Mucosa of stomach (tissue), 1 donor: Measurements from ENCODE around the gene PTTG1.
"Not testable (repeated sequence)": the region's sequence is repeated elsewhere in the genome, so short reads cannot be mapped to it uniquely, and the experiment has no call there.

Experiments used
- H3K27me3 ChIP-seq: one replicate; pipeline ENCODE4 v1.7.0; 2013; ENCODE audit warnings: mild to moderate bottlenecking, low read length; ENCODE audit not compliant: control insufficient read depth, insufficient read depth
- H3K36me3 ChIP-seq: one replicate; pipeline ENCODE4 v1.7.0; 2013; ENCODE audit warnings: low read length; ENCODE audit not compliant: control insufficient read depth, insufficient read depth
- H3K4me1 ChIP-seq: one replicate; pipeline ENCODE4 v1.7.0; 2013; ENCODE audit warnings: mild to moderate bottlenecking, low read length; ENCODE audit not compliant: control insufficient read depth, insufficient read depth
- H3K4me3 ChIP-seq: one replicate; pipeline ENCODE4 v1.7.0; 2013; ENCODE audit warnings: low read length
- H3K9ac ChIP-seq: one replicate; pipeline ENCODE4 v1.7.0; 2013; ENCODE audit warnings: mild to moderate bottlenecking, low read length, moderate library complexity
- H3K9me3 ChIP-seq: one replicate; pipeline ENCODE4 v1.7.0; 2013; ENCODE audit warnings: mild to moderate bottlenecking, low read length, moderate library complexity; ENCODE audit not compliant: control insufficient read depth
- donor health status: Pancreatic carcinoma.

PTTG1 gene

GRCh38 chr5:160432196-160432595, 10.5 kb downstream of the PTTG1 start:
- H3K4me1 ChIP-seq, result no peaks in the 10 kb centered on the region
- H3K27me3 ChIP-seq, result no peaks in the 10 kb centered on the region
- H3K9ac ChIP-seq, result no peak overlapping the region
- H3K9me3 ChIP-seq, result no peaks in the 10 kb centered on the region
- H3K36me3 ChIP-seq, result no peaks in the 10 kb centered on the region
- no peak overlapping the region for H3K4me3 ChIP-seq

GRCh38 chr5:160432787-160433186, 11.1 kb downstream of the PTTG1 start:
- H3K4me3 ChIP-seq, result no peak overlapping the region
- H3K9me3 ChIP-seq, result no peaks in the 10 kb centered on the region
- no peaks in the 10 kb centered on the region for H3K4me1 ChIP-seq
- no peaks in the 10 kb centered on the region for H3K27me3 ChIP-seq
- no peak overlapping the region for H3K9ac ChIP-seq
- H3K36me3 ChIP-seq, result no peaks in the 10 kb centered on the region

GRCh38 chr5:160434022-160434531, 12.4 kb downstream of the PTTG1 start:
- Histone ChIP-seq H3K9me3 (no peaks in the 10 kb centered on the region), H3K27me3 (no peaks in the 10 kb centered on the region), H3K36me3 (no peaks in the 10 kb centered on the region), H3K9ac (no peak overlapping the region), H3K4me3 (no peak overlapping the region), H3K4me1 (peaks cover 8% of the 10 kb centered on the region)

- Histone ChIP-seq H3K9me3 (no peaks in the 10 kb centered on the region), H3K4me3 (no peak overlapping the region), H3K9ac (no peak overlapping the region), H3K27me3 (no peaks in the 10 kb centered on the region), H3K4me1 (peaks cover 8% of the 10 kb centered on the region), H3K36me3 (no peaks in the 10 kb centered on the region)
Observed at GRCh38 chr5:160435532-160435931, 13.9 kb downstream of the PTTG1 start.

- H3K4me1 ChIP-seq, result peaks cover 8% of the 10 kb centered on the region
- H3K4me3 ChIP-seq, result no peak overlapping the region
- H3K27me3 ChIP-seq, result no peaks in the 10 kb centered on the region
- H3K36me3 ChIP-seq, result no peaks in the 10 kb centered on the region
- no peak overlapping the region for H3K9ac ChIP-seq
- no peaks in the 10 kb centered on the region for H3K9me3 ChIP-seq
Observed at GRCh38 chr5:160436017-160436416, 14.4 kb downstream of the PTTG1 start.

GRCh38 chr5:160436661-160437060, 15.0 kb downstream of the PTTG1 start:
- H3K36me3 ChIP-seq, H3K9me3 ChIP-seq, H3K4me1 ChIP-seq, H3K4me3 ChIP-seq, H3K9ac ChIP-seq, H3K27me3 ChIP-seq: not testable (repeated sequence)

GRCh38 chr5:160437271-160437670, 15.6 kb downstream of the PTTG1 start:
- no peak overlapping the region for H3K9ac ChIP-seq
- H3K4me1 ChIP-seq, result peaks cover 8% of the 10 kb centered on the region
- H3K9me3 ChIP-seq, result no peaks in the 10 kb centered on the region
- H3K4me3 ChIP-seq, result no peak overlapping the region
- no peaks in the 10 kb centered on the region for H3K27me3 ChIP-seq
- no peaks in the 10 kb centered on the region for H3K36me3 ChIP-seq

DNA sequence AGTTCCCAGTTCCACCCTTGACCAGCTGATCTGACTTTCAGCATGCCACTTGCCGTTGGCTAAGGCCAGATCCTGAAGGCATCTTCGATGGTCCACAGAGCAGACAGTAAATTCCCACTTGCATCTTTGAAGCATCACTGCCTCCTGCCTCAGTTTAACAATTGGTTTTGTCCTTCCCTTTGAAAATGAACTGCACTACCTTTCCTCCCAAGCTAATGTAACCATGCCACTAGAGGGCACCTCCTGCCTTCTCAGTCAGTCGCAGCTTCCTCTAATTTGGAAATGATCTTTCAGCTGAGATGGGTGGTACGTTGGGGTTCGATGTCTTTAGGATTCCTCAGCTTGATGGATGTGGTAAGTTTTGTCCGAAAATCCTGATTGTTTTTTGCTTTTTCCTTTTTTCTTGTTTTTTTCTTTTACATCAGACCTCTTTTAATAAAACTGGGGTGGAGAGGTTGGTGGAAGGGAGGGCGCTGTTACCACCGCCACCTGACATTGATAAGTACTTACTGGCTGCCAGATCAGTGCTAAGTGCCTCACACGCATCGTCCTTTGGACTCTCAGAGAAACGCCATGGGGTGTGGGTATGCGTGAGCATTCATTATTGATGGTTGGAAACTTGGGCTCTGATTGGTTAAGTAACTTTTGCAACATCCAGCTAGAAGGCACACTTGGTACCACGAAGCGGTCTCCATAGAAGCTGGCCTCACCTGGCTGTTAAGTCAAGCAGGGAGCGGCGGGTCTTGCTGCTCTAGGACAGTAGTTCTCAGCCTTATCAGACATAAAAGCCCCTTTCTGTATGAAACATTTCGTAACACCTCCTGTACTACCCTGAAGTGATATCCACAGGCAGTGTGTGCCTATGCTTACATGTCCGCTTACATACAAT, 16.9 kb downstream of the PTTG1 start:
- peak overlapping the region; percentile 35 for H3K9ac ChIP-seq
- no peaks in the 10 kb centered on the region for H3K36me3 ChIP-seq
- no peaks in the 10 kb centered on the region for H3K27me3 ChIP-seq
- H3K4me1 ChIP-seq, result peaks cover 8% of the 10 kb centered on the region
- peak overlapping the region; percentile 31 for H3K4me3 ChIP-seq
- H3K9me3 ChIP-seq, result no peaks in the 10 kb centered on the region

DNA sequence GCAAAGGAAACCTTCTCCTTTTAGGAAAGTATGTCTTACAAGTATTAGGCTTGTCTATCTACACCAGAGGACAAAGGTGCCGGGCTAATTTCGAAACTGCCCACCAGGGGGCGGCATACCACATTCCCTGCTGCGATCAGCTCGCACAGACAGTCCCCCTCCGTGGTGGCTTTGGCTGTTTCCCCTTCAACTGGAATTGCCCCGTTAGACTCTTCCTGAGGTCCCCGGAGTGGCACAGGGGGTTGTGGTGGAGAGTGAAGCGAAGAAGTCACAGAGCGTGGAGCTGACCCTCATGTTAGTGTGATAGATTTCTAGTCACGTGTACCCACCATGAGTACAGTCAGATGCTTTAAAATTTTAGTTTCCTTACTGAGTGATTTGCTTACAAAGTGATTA, 17.5 kb downstream of the PTTG1 start:
- Histone ChIP-seq H3K9ac (peak overlapping the region; percentile 35), H3K27me3 (no peaks in the 10 kb centered on the region), H3K9me3 (no peaks in the 10 kb centered on the region), H3K36me3 (no peaks in the 10 kb centered on the region), H3K4me1 (peaks cover 8% of the 10 kb centered on the region), H3K4me3 (peak overlapping the region; percentile 31)

- Histone ChIP-seq H3K27me3 (no peaks in the 10 kb centered on the region), H3K4me3 (no peak overlapping the region), H3K9ac (no peak overlapping the region), H3K4me1 (peaks cover 8% of the 10 kb centered on the region), H3K36me3 (no peaks in the 10 kb centered on the region), H3K9me3 (no peaks in the 10 kb centered on the region)
Observed at GRCh38 chr5:160441311-160441781, 19.7 kb downstream of the PTTG1 start.

DNA sequence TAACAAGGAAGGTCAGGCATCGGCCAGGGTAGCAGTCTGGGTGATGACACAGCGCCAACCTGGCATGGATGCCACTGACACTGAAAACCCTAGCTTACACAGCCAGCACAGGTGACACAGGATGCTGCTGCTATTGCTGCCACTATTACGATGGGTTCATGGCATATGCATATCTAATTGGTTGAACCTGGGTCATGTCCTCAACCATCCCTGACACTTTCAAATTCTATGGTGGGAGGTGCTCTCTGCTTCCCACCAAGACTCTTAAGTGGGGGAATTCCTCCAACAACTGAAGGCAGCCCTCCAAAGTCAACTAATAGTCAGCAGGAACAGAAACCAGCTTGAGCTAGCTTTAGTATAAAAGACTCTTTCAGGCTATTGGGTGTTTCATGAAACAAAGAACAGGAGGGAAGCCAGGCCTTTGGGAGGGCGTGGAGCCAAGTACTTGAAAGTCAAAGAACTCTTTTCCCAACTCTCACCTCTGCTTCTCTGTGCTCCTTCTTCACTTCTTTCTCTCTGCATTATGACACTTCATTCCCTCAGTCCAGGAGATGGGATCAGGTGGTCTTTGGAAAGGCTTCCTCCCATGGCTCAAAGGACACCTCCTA, 21.3 kb downstream of the PTTG1 start:
- Histone ChIP-seq H3K4me3 (no peak overlapping the region), H3K9me3 (no peaks in the 10 kb centered on the region), H3K9ac (no peak overlapping the region), H3K36me3 (no peaks in the 10 kb centered on the region), H3K27me3 (no peaks in the 10 kb centered on the region), H3K4me1 (peaks cover 8% of the 10 kb centered on the region)

DNA sequence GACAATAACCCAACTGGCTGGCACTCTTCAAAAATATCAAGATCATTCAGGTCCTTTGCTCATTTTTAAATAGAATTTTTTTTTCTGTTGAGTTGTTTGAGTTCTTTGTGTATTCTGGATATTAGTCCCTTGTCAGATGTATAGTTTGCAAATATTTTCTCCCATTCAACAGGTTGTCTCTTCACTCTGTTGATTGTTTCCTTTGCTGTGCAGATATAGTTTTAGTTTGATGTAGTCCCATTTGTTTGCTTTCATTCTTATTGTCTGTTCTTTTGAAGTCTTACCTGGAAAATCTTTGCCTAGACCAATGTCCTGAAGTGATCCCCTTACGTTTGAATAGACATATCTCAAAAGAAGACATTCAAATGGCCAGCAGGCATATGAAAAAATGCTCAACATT, 22.8 kb downstream of the PTTG1 start:
- no peak overlapping the region for H3K4me3 ChIP-seq

More for the DNA sequence above, 22.8 kb downstream of the PTTG1 start:
- H3K36me3 ChIP-seq, result no peaks in the 10 kb centered on the region
- H3K9ac ChIP-seq, result no peak overlapping the region
- H3K9me3 ChIP-seq, result no peaks in the 10 kb centered on the region
- H3K4me1 ChIP-seq, result no peaks in the 10 kb centered on the region
- no peaks in the 10 kb centered on the region for H3K27me3 ChIP-seq
